GM18520 (cell line): ENCODE results near the gene ARVCF.

Source experiments
- ATAC-seq: cut with Tn5 transposase; IDR thresholded peaks from one replicate; pipeline ENCODE4 v1.9.1; 2021; ENCODE audit not compliant: unreplicated experiment

Gene ARVCF

DNA sequence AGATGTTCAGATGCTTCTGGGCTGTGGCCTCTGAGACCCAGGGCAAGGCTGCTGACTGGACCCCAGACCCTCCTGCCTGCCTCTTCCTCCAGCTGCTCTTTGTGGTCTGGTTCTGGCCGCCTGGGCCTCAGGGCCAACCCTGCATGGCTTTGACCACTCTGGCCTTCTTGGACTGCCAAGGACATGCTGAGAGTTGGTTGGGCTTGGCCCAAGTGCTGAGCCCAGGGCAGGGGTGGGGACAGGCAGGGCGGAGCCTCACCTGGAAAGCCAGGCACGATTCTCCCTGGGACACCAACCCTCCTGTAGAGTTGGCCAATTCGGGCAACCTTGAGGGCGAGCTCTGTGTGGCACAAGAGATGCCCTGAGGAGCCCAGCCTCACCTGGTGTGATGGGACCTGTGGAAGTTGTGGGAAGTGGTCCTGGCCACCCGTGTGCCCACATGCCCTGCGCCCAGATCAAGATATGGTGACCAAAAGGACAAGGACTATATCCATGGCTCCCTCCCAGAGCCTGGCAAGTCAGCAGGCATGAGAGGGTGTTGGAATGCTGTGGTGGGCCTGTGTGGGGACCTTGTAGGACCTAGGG lies 15.9 kb upstream of the ARVCF start:
- no peak for ATAC-seq

DNA sequence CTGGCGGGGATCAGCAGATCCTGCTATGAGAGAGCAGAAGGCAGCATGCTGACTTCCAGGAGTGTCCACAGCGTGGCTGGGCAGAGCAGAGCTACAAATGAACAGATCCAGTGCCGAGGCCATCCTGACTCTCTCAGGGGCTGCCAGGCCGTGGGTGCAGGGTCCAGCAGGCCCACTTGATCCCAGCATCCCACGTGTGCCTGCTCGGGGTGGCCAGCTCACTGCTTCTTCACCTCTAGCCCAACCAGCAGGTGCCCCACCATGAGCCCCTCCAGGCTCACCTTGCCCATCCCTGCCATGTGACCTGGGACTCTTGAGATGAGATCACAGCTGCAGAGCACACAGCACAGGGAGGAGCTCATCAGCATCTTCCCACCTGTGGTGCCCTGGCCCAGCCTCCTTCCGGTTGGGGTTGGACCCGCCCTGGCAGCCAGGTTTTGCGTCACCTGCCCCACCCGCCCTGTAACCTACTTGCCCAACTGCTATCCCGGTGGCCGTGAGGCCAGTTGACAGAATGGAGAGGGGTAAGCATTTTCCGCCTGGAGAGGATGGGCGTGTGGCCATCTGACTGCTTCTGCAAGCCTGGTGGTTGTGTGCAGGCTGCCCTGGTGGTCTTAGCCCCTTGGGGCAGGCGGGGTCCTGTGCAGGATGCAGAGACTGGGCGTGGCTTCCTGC lies 15.2 kb upstream of the ARVCF start:
- ATAC-seq, result no peak

DNA sequence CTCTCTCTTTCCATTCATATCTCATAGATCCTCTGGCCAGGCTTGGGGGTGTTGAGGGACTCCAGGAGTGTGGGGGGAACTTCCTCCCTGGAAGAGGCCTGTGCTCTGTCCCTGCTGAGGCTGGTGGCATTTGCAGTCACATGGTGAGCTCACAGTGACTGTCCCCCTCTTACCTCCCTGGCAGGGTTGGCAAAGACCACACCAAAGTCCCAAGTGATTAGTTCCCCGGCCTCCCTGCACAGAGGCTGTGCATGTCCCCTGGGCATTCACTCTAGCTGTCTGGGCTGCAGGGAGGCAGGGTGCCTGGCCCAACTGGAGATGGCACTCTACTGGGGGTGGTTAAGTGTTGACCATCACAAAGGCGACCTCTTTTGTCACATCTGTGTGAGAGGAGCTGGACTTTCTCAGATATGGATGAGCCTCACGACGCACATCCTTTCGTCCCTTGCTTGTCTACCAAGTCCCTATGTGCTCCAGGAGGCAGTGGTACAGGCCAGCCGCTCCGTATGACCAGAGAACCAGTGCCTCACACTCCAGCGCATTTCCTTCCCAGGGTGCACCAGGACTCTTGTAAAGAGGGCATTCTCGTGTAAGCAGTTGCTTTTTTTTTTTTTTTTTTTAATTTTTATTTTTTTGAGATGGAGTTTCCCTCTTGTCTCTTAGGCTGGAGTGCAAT lies 13.1 kb upstream of the ARVCF start:
- no peak for ATAC-seq

DNA sequence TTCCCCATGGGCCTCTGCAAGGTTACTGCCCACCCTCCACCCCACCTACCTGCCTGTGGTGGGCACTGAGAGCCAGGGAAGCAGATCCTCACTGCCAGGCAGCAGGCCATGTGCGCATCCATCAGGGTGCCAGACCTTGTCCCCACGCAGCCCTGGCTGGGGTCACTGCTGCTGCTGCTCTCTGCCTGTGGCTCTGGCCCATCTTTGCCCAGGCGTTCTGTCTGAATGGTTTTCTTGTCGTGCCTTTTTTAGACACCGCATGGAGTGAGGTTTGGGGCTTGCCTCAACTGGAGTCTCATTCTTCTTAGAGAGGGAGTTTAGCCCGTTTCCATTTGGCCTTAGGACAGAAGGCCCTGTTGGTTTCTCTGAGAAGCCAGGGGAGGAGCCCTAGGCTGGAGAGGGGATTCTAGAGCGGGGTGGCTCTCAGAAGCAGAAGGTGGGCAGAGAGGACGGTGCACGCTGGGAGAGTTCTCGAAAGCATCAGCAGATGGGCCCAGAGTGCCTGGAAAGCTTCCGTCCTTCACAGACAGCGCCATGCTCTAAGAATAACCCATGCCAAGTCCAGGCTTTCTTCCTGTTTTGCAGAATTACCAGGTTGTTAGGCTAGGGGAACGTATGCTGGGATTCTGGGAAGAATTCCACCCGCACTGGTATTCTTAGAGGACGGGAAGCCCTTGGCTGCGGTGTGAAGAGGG lies 12.4 kb upstream of the ARVCF start:
- ATAC-seq, result no peak

DNA sequence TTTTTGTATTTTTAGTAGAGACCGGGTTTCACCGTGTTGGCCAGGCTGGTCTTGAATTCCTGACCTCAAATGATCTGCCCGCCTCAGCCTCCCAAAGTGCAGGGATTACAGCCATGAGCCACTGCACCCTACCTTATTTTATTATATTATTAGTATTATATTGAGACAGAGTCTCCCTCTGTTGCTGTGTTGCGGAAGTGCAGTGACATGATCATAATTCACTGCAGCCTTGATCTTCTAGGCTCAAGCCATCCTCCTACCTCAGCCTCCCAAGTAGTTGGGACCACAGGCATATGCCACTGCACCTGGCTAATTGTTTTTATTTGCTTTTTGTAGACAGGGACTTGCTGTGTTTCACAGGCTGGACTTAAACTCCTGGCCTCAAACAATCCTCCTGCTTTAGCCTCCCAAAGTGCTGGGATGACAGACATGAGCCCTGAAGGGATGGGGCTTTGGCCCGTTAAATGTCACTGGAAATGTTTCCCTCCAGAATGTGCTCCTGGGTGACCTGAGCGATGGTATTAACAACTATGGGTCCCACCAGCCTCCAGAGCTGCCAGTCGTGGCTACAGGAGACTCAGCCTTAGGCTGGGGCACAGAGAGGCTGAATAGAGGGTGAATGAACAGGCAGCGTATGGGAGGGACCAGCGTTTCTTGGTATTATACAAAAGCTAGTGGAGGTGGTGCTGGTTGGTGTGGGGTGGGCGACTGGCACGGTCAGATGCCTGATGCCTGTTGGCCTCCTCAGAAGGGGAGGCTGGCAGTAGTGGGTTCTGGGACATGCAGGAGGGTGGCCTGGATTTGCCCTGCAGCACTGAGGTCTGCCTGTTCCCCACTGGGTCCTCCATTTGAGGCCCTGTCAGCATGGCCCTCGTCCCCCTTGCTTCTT lies 11.6 kb upstream of the ARVCF start:
- ATAC-seq, result no peak

DNA sequence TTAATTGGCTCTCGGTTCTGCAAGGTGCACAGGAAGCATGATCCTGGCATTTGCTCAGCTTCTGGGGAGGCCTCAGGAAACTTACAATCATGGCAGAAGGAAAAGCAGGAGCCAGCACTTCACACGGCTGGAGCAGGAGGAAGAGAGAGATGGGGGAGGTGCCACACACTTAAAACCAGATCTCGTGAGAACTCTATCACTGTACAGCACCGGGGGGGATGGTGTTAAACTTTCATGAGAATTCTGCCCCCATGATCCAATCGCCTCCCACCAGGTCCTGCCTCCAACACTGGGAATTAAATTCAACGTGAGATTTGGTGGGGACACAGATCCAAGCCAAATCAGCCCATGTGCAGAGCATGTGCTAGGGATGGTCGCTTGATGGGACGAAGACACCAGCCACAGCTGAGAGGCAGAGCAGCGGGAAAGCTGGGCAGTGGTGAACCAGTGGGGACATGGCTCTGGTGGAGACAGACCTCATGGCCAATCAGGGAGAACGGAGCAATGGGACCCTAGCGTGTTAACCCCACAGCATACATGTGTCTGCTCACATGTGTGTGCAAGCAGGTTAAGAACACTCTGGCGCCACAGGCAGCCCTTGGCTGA lies 10.5 kb upstream of the ARVCF start:
- ATAC-seq, result no peak

DNA sequence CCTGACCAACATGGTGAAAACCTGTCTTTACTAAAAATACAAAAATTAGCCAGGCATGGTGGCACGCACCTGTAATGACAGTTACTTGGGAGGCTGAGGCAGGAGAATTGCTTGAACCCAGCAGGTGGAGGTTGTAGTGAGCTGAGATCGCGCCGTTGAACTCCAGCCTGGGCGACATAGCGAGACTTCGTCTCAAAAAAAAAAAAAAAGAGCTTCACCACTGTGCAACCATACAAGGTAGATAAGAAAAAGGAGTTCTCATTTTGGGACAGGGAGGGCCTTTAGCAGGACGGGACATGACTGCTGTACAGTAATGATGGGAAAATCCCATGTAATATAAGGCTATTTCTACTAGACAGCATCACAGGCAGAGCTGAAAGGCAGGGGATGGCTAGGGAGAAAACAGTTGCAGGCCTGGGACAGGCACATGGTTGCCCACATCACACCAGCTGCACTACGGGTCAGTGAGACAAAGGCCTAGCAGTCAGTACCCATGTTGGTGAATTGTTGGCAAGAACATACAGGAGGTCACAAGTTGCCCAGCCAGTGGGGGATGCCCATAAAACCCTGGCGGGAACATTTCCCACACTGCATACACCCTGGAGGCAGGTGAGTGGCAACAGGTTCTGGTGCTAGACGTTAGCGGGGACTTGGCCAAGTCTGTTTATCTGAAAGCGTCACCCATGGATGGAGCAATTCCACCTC lies 9.7 kb upstream of the ARVCF start:
- no peak for ATAC-seq

DNA sequence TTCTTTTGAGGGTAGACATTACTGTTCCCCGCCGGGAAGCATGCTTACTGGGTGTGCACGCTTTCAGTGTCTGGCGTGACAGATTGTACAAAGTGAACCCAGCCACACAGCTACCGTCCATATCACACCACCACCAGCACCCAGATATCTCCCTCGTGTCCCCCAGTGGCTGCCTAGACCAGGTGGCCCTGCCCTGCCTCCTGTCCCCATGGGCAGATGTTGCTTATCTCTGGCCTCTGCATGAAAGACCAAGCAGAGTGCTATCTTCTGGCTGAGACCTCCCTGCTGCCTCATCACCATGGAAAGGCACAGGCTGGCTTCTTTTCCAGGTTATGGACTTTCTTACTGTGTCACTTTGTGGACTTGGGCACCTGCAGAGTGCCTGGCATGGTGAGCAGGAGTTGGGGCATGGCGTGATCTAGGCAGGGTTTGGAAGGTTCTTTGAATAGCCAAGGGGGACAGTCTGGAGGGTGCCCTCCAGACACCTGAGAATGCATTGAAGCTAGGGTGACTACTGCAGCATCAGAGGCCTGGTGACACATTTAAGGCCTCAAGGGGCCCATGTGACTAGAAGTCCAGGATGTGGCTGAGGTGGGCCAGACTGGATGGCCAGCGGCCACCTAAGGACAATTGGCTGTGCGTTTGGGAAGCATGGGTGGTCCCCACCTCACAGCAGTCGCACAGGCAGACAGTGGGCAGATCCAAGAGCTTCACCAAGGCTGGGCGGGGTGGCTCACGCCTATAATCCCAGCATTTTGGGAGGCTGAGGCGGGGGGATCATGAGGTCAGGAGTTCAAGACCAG lies 9.0 kb upstream of the ARVCF start:
- ATAC-seq, result no peak

DNA sequence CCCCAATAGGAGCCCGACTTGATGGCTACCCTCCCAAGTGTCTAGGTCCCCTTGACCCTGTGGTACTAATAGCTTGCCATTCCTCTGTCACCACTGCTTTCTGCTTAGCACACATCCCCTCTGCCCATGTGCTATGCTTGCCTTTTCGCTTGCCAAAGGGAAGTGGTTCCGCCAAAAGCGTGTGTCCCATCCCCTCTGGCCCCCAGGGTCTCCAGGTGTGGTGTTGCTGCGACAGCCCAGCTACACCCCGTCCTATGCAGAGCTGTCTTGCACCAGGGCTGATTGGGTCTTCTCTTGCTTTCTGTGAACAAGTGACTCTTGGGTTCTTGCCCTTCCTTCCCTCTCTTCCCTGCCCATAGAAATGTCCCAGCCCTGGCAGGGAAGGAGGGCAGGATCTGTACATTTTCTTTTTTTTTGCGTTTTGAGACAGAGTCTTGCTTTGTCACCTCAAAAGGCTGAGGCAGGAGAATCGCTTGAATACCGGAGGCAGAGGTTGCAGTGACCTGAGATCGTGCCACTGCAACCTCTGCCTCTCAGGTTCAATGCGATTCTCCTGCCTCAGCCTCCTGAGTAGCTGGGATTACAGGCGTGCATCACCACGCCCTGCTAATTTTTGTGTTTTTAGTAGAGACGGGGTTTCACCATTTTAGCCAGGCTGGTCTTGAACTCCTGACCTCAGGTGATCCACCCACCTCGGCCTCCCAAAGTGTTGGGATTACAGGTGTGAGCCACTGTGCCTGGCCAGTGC lies 8.2 kb upstream of the ARVCF start:
- ATAC-seq, result no peak

DNA sequence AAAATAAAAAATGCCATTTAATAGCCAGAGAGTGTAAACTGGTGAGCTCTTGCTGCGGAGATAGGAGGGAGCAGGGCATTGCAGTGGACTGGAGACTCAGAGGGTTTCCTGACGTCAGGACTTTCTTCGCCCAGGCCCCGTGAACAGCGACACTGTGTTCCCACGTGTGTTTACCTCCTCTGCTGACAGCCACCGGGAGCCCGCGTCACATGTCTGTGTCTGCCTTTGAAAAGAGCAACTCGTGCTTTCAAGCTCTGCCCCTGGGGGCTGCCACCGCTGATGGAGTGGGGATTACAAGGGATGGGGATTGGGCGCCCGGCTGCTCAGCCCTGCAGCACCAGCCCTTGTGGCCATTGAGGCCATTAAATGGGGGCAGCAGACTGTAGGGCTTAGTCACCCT lies 7.6 kb upstream of the ARVCF start:
- ATAC-seq, result no peak

DNA sequence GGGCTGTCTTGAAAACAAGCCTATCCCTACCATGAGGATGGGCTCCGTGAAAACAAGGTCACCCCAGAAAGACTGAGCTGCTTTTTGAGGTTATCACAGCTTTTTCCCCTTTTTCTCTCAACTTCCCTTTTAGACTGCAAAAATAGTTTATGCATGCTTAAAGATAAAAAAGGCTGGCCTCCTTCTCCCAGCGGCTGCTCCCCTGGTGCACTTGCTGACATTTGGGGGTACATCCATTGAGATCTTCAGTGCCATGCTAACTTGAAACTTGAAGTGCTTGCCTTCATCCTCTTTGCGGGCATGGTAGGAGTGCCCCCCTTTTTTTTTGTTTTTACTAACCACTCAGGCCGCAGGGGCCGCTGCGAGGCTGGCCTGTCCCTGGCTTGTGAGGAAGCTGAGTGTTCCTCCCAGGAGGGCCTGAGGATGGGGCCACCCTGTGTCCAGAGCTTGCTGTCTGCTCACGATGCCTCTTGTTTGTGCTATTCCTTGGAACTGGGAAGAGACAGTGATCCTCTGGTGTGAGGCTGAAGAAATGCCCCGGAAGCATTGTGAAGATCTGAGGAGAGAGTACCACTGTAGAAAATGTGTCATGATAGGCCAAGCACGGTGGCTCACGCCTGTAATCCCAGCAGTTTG lies 6.5 kb upstream of the ARVCF start:
- ATAC-seq, result no peak

DNA sequence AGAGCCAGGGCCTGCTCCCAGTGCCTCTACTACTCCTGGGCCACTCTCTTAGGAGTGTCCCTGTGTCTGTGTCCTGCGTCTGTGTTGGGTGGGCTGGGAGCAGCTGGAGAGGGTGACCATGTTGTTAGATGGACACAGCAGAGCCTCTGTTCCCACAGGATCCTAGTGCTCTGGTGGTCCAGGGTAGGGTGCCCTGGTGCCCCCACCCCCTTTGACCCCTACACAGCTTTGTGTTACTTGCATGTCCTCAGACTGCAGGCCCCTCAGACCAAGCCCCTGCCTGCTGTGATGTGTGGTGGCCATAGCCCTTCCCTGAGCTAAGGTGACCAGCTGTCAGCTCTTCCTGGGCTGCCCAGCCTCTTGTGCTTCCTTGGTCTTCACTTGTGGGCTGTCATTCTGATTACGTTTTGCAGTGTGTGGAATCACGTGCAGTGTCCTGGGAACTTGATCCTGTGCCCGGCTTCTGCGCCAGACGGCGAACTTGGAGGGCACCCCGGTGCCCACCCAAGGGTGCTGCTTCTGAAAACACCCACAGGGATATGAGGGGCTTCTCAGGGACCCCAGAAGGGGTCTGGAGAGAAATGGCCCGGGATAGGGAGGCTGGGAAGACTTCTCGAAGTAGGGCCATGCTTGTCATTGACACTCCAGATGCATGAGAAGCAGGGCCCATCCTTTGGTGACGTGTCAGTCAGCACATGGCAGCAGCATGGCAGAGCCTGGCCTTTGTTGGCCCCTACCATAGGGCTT lies 5.8 kb upstream of the ARVCF start:
- no peak for ATAC-seq

DNA sequence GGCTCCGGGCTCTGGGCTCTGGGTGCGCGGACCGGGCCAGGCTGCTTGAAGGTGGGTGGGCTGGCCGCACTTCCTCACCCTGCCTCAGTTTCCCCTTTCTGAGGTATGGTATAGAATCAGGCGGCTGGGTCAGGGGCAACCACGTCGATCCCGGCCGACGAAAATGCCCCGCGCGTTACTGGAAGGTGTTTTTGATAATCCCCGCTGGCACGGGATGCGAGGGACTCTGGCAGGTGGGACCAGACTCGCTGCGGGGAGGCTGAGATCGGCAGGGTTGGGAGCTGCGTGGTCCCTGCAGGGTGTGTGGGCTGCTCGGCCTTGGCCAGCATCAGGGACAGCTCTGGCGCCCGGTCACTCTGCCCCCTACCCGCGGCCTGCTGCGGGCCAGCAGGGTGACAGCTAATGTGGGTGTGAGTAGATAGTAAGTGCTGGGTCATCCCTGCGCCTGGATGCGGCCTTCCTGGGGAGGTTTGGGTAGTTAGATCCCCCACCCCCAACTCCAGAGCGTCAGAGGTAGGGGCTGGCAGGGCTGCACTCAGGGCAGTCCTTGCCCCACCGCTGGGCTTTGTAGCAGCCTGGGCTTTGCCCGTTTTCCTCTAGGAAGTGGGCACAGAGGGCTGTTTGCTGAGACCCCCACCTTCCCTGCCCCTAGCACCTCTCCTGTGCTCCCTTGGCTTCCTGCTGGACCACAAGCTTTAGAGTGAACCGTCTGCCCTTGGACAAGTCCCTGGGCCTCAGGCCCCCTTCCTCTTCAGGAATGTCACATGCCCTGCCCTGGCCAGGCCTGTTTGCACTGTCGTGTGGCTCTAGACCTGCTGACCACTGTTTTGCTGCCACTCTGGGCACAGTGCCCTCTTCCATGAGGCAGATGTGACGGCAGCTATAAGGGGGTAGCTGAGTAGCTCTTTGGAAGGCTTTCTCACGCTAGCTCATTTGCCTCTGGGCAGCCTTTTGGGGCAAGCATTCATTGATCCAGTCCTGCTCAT lies 4.9 kb upstream of the ARVCF start:
- no peak for ATAC-seq

DNA sequence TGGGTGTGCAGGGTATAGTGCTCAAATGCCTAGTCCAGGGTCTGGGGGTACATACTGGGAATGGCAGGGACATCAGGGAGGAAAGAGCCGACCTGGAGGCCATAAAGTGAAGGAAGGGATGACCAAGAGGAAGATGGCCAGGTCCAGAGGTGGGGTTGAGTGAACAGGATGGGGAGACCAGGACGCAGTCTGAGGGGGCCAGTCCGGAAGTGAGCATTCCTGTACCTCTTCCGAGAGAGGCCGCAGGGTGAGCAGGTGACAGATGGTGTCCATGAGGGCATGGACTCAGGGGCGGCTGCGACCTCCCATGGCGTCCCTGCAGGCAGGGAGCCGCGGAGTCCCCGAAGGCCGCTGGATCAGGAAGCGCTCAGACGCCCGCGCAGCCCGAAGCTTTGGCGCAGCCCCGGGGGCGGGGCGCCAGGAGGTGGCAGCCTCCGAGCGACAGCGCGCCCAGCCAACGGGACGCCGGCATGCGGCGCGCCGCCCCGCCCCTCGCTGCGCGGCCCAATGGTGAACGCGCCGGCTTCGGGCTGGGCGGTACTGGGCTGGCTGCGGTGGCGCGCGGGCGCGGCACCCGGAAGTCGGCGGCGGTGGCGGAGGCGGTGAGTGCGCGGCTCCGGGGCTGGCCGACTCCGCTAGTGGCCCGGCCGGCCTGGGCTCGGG lies 4.0 kb upstream of the ARVCF start, which contains the start of gene TANGO2:
TSS of gene TANGO2 (plus strand) at position 578 of the 663 bp plus-strand sequence. CDS start 15,689 bp downstream, outside the sequence.
- ATAC-seq, result peak; percentile 76
